Measurements from ENCODE around the gene COPS6. TPM values are rescaled to one million over a fixed set of nuclear protein-coding genes. Genes with fewer than 3 reads are reported as not detected.

COPS6 gene
- total RNA-seq, 2 donors from 2014 or later = 15.8 to 16.1 TPM

- Histone ChIP-seq H3K27me3 (no peaks in the 10 kb centered on the region), H3K4me3 (no peak overlapping the region), H3K27ac (no peak overlapping the region), H3K36me3 (replicated peaks in 1 of 2; ENCODE audit: insufficient read depth in 1 of 2, low read depth in 2 of 2) (peaks cover 3 to 14% of the 10 kb centered on the region in 2 donors), H3K4me1 (peaks cover 6% of the 10 kb centered on the region), H3K9me3 (no peaks in the 10 kb centered on the region)
- no peak for TF ChIP-seq CTCF (IDR thresholded peaks at IDR 0.05)
- TF ChIP-seq POLR2A (IDR thresholded peaks at IDR 0.05) = no peak
- intact Hi-C loops (cut with DNase I) = no loop called here
- no peak for ATAC-seq
- no peak for DNase-seq
- WGBS, 2 donors = 85 to 89% methylated on average over 20 to 23 of the region's 25 CpGs
Observed at GRCh38 chr7:100107125-100107737, 18.5 kb downstream of the COPS6 start.

GRCh38 chr7:100107890-100108289 is 19.1 kb downstream of the COPS6 start:
- DNase-seq = no peak
- TF ChIP-seq CTCF (IDR thresholded peaks at IDR 0.05) = no peak
- no peak for TF ChIP-seq POLR2A (IDR thresholded peaks at IDR 0.05)
- H3K27ac ChIP-seq = no peak overlapping the region
- intact Hi-C loops (cut with DNase I) = no loop called here
- no peaks in the 10 kb centered on the region for H3K4me1 ChIP-seq
- H3K27me3 ChIP-seq = no peaks in the 10 kb centered on the region
- 78 to 81% methylated on average over 10 to 11 of the region's 11 CpGs for WGBS, 2 donors
- H3K9me3 ChIP-seq = no peaks in the 10 kb centered on the region
- H3K36me3 ChIP-seq (replicated peaks in 1 of 2; ENCODE audit: insufficient read depth in 1 of 2, low read depth in 2 of 2) = peaks cover 3 to 16% of the 10 kb centered on the region in 2 donors
- no peak for ATAC-seq
- H3K4me3 ChIP-seq = no peak overlapping the region

GRCh38 chr7:100109521-100110163 is 20.9 kb downstream of the COPS6 start:
- Histone ChIP-seq H3K4me1 (no peaks in the 10 kb centered on the region), H3K4me3 (no peak overlapping the region), H3K9me3 (no peaks in the 10 kb centered on the region), H3K36me3 (replicated peaks in 1 of 2; ENCODE audit: insufficient read depth in 1 of 2, low read depth in 2 of 2) (peaks cover 3 to 12% of the 10 kb centered on the region in 2 donors), H3K27me3 (no peaks in the 10 kb centered on the region), H3K27ac (no peak overlapping the region)
- intact Hi-C loops (cut with DNase I) = no loop called here
- TF ChIP-seq POLR2A (IDR thresholded peaks at IDR 0.05) = no peak
- TF ChIP-seq CTCF (IDR thresholded peaks at IDR 0.05) = no peak
- ATAC-seq (no peak), DNase-seq (no peak)
- WGBS, 2 donors = 78 to 88% methylated on average over 12 of the region's 12 CpGs

GRCh38 chr7:100111156-100111555 is 22.4 kb downstream of the COPS6 start:
- no peak overlapping the region for H3K27ac ChIP-seq
- H3K36me3 ChIP-seq (replicated peaks in 1 of 2; ENCODE audit: insufficient read depth in 1 of 2, low read depth in 2 of 2) = peaks cover 3 to 10% of the 10 kb centered on the region in 2 donors
- no peak overlapping the region for H3K4me3 ChIP-seq
- DNase-seq (no peak), ATAC-seq (no peak)
- no peaks in the 10 kb centered on the region for H3K4me1 ChIP-seq
- H3K9me3 ChIP-seq = no peaks in the 10 kb centered on the region
- no peaks in the 10 kb centered on the region for H3K27me3 ChIP-seq
- intact Hi-C loops (cut with DNase I) = no loop called here
- TF ChIP-seq CTCF (IDR thresholded peaks at IDR 0.05) = no peak
- TF ChIP-seq POLR2A (IDR thresholded peaks at IDR 0.05) = no peak
- WGBS, 2 donors = 92 to 96% methylated on average over 7 of the region's 7 CpGs

- WGBS, 2 donors = 80 to 90% methylated on average over 10 of the region's 13 CpGs
- peaks cover 3 to 9% of the 10 kb centered on the region in 2 donors for H3K36me3 ChIP-seq (replicated peaks in 1 of 2; ENCODE audit: insufficient read depth in 1 of 2, low read depth in 2 of 2)
- no peak for ATAC-seq
Observed at GRCh38 chr7:100111914-100112313, 23.1 kb downstream of the COPS6 start.

More at GRCh38 chr7:100111914-100112313, 23.1 kb downstream of the COPS6 start:
- no peaks in the 10 kb centered on the region for H3K9me3 ChIP-seq
- intact Hi-C loops (cut with DNase I) = no loop called here
- H3K27ac ChIP-seq = no peak overlapping the region
- H3K4me3 ChIP-seq = no peak overlapping the region
- no peak for DNase-seq
- no peaks in the 10 kb centered on the region for H3K4me1 ChIP-seq
- H3K27me3 ChIP-seq = no peaks in the 10 kb centered on the region
- TF ChIP-seq CTCF (IDR thresholded peaks at IDR 0.05) (no peak), POLR2A (IDR thresholded peaks at IDR 0.05) (no peak)
